GM23338 (cell line): ENCODE data around the gene OTUB2. TPM values are rescaled to one million over a fixed set of nuclear protein-coding genes. Genes with fewer than 3 reads are reported as not detected.

Experiments used
- ATAC-seq: fragments of 200-7000 bp; cut with Tn5 transposase; 3 replicates; pipeline ENCODE4 v1.9.1; 2020
- DNase-seq: peaks from one replicate; pipeline ENCODE4 v3.0.0-alpha.2; 2015; ENCODE audit warnings: low spot score
- H2AFZ ChIP-seq: fragments of 200-600 bp; sonication (generic); 2 replicates; pipeline ENCODE4 v1.8.0; 2016; ENCODE audit warnings: antibody characterized with exemption, mild to moderate bottlenecking, moderate library complexity
- H3F3A ChIP-seq: fragments of 200-600 bp; sonication (generic); replicated peaks from 2 replicates; pipeline ENCODE4 v1.8.0; 2017; ENCODE audit warnings: antibody characterized with exemption, mixed run types, low read depth
- H3K27ac ChIP-seq: fragments of 200-600 bp; sonication (generic); 2 replicates; pipeline ENCODE4 v1.6.1; 2016; ENCODE audit warnings: low read depth
- H3K27me3 ChIP-seq: fragments of 200-600 bp; sonication (generic); 2 replicates; pipeline ENCODE4 v1.8.0; 2016; ENCODE audit warnings: mild to moderate bottlenecking, mixed run types, moderate library complexity; ENCODE audit not compliant: insufficient read depth
- H3K36me3 ChIP-seq: fragments of 200-600 bp; sonication (generic); 2 replicates; pipeline ENCODE4 v1.8.0; 2016; ENCODE audit warnings: mild to moderate bottlenecking; ENCODE audit not compliant: insufficient read depth
- H3K4me1 ChIP-seq: fragments of 200-600 bp; sonication (generic); 2 replicates; pipeline ENCODE4 v1.8.0; 2016; ENCODE audit warnings: mild to moderate bottlenecking, moderate library complexity; ENCODE audit not compliant: insufficient read depth
- H3K4me2 ChIP-seq: fragments of 200-600 bp; sonication (generic); 2 replicates; pipeline ENCODE4 v1.7.1; 2017; ENCODE audit warnings: mixed run types
- H3K4me3 ChIP-seq: fragments of 200-600 bp; sonication (generic); 2 replicates; pipeline ENCODE4 v1.6.1; 2016; ENCODE audit warnings: mixed run types
- H3K79me2 ChIP-seq: fragments of 200-600 bp; sonication (generic); replicated peaks from 2 replicates; pipeline ENCODE4 v1.8.0; 2017; ENCODE audit warnings: mild to moderate bottlenecking; ENCODE audit not compliant: insufficient read depth
- H3K9me2 ChIP-seq: fragments of 200-600 bp; sonication (generic); 2 replicates; pipeline ENCODE4 v1.8.0; 2017; ENCODE audit not compliant: insufficient read depth
- H4K20me1 ChIP-seq: fragments of 200-600 bp; sonication (generic); replicated peaks from 2 replicates; pipeline ENCODE4 v1.8.0; 2017; ENCODE audit warnings: mild to moderate bottlenecking; ENCODE audit not compliant: insufficient read depth
- H3K27ac Mint-ChIP-seq: 2 replicates; pipeline ENCODE4 v1.8.0; 2020; ENCODE audit warnings: inconsistent platforms, mild to moderate bottlenecking, moderate library complexity, mixed read lengths
- H3K27me3 Mint-ChIP-seq: 3 replicates; pipeline ENCODE4 v1.8.0; 2022; ENCODE audit warnings: low read depth, mild to moderate bottlenecking, moderate library complexity, mixed read lengths, inconsistent platforms; ENCODE audit not compliant: insufficient read depth, poor library complexity
- H3K36me3 Mint-ChIP-seq: 3 replicates; pipeline ENCODE4 v1.8.0; 2021; ENCODE audit warnings: low read depth, mild to moderate bottlenecking, inconsistent platforms, moderate library complexity, mixed read lengths
- H3K4me1 Mint-ChIP-seq: 3 replicates; pipeline ENCODE4 v1.8.0; 2020; ENCODE audit warnings: mild to moderate bottlenecking, inconsistent platforms, mixed read lengths
- H3K4me3 Mint-ChIP-seq: 3 replicates; pipeline ENCODE4 v1.8.0; 2021; ENCODE audit warnings: moderate library complexity, mild to moderate bottlenecking, inconsistent platforms, mixed read lengths
- H3K9me3 Mint-ChIP-seq: 3 replicates; pipeline ENCODE4 v1.8.0; 2020; ENCODE audit warnings: moderate library complexity, mild to moderate bottlenecking, inconsistent platforms, mixed read lengths
- CREB1 ChIP-seq: fragments of 250-450 bp; sonication (Bioruptor Pico); IDR thresholded peaks from 2 replicates; pipeline ENCODE4 v1.5.0; 2020; ENCODE audit warnings: low read depth, mild to moderate bottlenecking, moderate library complexity
- EZH2 ChIP-seq: fragments of 200-600 bp; sonication (generic); IDR thresholded peaks from one replicate; pipeline ENCODE4 v1.8.0; 2017; ENCODE audit warnings: antibody characterized with exemption, mild to moderate bottlenecking, low read depth; ENCODE audit not compliant: unreplicated experiment
- EZH2phosphoT487 ChIP-seq: fragments of 200-600 bp; sonication (generic); IDR thresholded peaks from one replicate; pipeline ENCODE4 v1.8.1; 2018; ENCODE audit warnings: antibody characterized with exemption; ENCODE audit not compliant: unreplicated experiment
- JUNB ChIP-seq: IDR thresholded peaks from one replicate; pipeline ENCODE4 v1.6.1; 2016; ENCODE audit warnings: antibody characterized with exemption; ENCODE audit not compliant: unreplicated experiment
- NANOG ChIP-seq: IDR thresholded peaks from 2 replicates; pipeline ENCODE4 v1.6.1; 2016; ENCODE audit warnings: antibody characterized with exemption, borderline replicate concordance
- POLR2AphosphoS5 ChIP-seq: IDR thresholded peaks from 2 replicates; pipeline ENCODE4 v1.6.1; 2016; ENCODE audit warnings: antibody characterized with exemption, low read depth
- STAT1 ChIP-seq: IDR thresholded peaks from one replicate; pipeline ENCODE4 v1.6.1; 2016; ENCODE audit warnings: antibody characterized with exemption; ENCODE audit not compliant: unreplicated experiment
- ZNF114 ChIP-seq: fragments of 250-450 bp; sonication (Bioruptor Pico); IDR thresholded peaks from 2 replicates; pipeline ENCODE4 v1.5.0; 2020; ENCODE audit warnings: mild to moderate bottlenecking, moderate library complexity
- ZNF331 ChIP-seq: fragments of 250-450 bp; sonication (Bioruptor Pico); IDR thresholded peaks from 2 replicates; pipeline ENCODE4 v1.5.0; 2020; ENCODE audit warnings: low read depth, mild to moderate bottlenecking, moderate library complexity
- polyA plus RNA-seq: library from polyadenylated mRNA; unstranded; fragments of >200 nt; fragmentation: Nextera tagmentation; extraction: Ambion mirVana; gene quantifications from 2 replicates; pipeline ENCODE4 v1.2.1, GENCODE V29; 2016
- total RNA-seq: library from RNA; depleted of rRNA; stranded (reverse); fragments of >200 nt; shearing (Covaris generic); gene quantifications from 2 replicates; pipeline ENCODE4 v1.2.3, GENCODE V29; 2014
- TF ChIP-seq, protein P1 (sequence below): IDR thresholded peaks from one replicate; pipeline ENCODE4 v1.6.1; 2018; ENCODE audit warnings: antibody characterized with exemption; ENCODE audit not compliant: unreplicated experiment
- TF ChIP-seq, protein P2 (sequence below), 2 experiments: fragments of 200-600 bp in 1 of 2; sonication (generic) in 1 of 2; conservative IDR thresholded peaks; 2 replicates each; pipeline versions ENCODE4 v1.5.1 to v1.6.1; 2016 to 2017; ENCODE audit warnings: antibody characterized with exemption in 2 of 2, low read depth in 2 of 2, mild to moderate bottlenecking in 2 of 2, moderate library complexity in 1 of 2
- TF ChIP-seq, protein P3 (sequence below): IDR thresholded peaks from 2 replicates; pipeline ENCODE4 v1.6.1; 2016; ENCODE audit warnings: antibody characterized with exemption

The OTUB2 gene
- total and polyA plus RNA-seq, 2 experiments from 2014 or later: 2.1 to 4.1 TPM

DNA sequence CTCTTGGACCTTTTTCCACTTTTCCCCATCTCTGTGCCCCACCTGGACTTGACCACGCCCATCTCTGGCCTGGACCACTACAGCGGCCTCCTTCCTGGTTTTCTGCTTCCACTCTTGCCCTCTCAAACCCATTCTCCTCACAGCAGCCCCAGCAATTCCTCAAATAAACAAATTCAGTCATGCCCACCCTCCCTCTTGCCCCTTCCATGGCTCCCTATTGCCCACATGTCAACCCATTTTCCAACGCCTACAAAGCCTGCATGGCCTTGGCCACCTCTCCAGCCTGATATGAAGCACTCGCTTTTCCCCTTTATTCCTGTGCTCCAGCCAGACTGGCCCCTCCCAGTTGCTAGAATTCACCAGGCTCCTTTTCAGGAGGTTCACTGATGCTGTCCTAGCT, 5.9 kb upstream of the OTUB2 start (continued):
- TF ChIP-seq, protein P1, sequence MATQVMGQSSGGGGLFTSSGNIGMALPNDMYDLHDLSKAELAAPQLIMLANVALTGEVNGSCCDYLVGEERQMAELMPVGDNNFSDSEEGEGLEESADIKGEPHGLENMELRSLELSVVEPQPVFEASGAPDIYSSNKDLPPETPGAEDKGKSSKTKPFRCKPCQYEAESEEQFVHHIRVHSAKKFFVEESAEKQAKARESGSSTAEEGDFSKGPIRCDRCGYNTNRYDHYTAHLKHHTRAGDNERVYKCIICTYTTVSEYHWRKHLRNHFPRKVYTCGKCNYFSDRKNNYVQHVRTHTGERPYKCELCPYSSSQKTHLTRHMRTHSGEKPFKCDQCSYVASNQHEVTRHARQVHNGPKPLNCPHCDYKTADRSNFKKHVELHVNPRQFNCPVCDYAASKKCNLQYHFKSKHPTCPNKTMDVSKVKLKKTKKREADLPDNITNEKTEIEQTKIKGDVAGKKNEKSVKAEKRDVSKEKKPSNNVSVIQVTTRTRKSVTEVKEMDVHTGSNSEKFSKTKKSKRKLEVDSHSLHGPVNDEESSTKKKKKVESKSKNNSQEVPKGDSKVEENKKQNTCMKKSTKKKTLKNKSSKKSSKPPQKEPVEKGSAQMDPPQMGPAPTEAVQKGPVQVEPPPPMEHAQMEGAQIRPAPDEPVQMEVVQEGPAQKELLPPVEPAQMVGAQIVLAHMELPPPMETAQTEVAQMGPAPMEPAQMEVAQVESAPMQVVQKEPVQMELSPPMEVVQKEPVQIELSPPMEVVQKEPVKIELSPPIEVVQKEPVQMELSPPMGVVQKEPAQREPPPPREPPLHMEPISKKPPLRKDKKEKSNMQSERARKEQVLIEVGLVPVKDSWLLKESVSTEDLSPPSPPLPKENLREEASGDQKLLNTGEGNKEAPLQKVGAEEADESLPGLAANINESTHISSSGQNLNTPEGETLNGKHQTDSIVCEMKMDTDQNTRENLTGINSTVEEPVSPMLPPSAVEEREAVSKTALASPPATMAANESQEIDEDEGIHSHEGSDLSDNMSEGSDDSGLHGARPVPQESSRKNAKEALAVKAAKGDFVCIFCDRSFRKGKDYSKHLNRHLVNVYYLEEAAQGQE: no peak
- TF ChIP-seq STAT1 (no peak), ZNF331 (CRISPR knock-in tag) (no peak)

DNA sequence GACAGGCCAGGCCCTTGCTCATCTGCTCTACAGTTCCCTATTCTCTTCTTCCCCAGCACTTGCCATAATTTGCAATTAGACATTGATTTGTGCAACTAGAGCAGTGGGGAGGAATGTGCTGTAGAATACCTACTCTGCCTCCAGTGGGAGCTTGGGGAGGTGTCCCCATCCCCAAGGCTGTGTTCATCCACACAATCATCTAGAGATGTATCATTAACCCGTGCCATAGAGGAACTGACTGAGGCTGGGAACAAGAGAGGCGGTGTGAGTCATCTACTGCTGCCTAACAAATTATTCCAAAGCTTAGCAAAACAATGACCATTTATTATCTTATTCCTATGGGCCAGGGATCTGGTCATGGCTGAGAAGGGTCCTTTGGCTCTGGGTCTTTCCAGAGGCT, 5.1 kb upstream of the OTUB2 start:
- no peaks in the 10 kb centered on the region for H3F3A ChIP-seq
- TF ChIP-seq JUNB (no peak), CREB1 (CRISPR knock-in tag) (no peak), EZH2phosphoT487 (no peak)
- H3K36me3 Mint-ChIP-seq: no peaks in the 10 kb centered on the region
- H3K27me3 Mint-ChIP-seq: peaks cover 5% of the 10 kb centered on the region
- H3K4me3 ChIP-seq: no peak overlapping the region
- no peak overlapping the region for H3K27ac ChIP-seq
- no peak overlapping the region for H2AFZ ChIP-seq
- no peaks in the 10 kb centered on the region for H4K20me1 ChIP-seq
- DNase-seq: no peak
- H3K27ac Mint-ChIP-seq: no peak overlapping the region
- H3K4me2 ChIP-seq: no peak overlapping the region
- no peaks in the 10 kb centered on the region; the same call in 2 of the 3 replicates for H3K9me3 Mint-ChIP-seq
- no peak for ATAC-seq
- H3K79me2 ChIP-seq: no peaks in the 10 kb centered on the region
- no peak overlapping the region for H3K4me3 Mint-ChIP-seq
- H3K27me3 ChIP-seq: no peaks in the 10 kb centered on the region
- H3K4me1 ChIP-seq: no peaks in the 10 kb centered on the region
- no peaks in the 10 kb centered on the region for H3K36me3 ChIP-seq
- H3K9me2 ChIP-seq: no peaks in the 10 kb centered on the region
- H3K4me1 Mint-ChIP-seq: peaks cover 27% of the 10 kb centered on the region

DNA sequence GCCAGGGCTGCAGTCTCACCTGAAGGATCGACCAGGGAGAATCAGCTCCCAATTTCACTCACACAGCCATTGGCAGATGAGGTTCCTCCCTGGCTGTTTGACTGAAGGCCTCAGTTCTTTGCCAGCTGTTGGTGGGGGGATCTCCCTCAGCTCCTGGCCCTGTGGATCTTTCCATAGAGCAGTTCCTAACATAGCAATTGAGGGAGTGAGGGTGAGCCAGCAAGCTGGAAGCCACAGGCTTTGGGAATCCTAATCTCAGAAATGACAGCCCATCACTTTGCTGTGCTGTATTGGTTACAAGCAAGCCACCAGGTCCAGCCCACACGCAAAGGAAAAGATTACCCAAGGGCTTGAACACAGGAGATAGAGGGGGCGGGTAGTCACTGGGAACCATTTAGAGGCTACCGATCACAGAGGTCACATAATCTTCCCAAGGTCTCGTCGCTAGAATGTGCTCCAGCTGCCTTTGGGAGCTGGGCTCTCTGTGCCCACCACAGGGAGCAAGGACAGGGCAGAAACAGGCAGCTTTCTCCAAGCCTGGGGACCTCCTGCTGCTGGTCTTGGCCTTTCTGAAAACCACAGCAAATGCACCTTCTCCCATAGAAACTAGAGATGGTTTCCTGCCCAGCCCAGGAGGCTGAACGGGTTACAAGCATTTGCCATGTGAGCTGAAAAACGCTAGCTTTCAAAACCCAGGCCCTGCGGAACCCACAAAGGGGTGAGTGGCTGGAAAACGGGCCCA, 4.6 kb upstream of the OTUB2 start:
- Histone ChIP-seq H3K27ac (no peak overlapping the region), H3K9me2 (no peaks in the 10 kb centered on the region), H4K20me1 (no peaks in the 10 kb centered on the region), H3F3A (no peaks in the 10 kb centered on the region), H3K4me3 (no peak overlapping the region), H3K79me2 (no peaks in the 10 kb centered on the region), H3K4me2 (no peak overlapping the region), H3K36me3 (no peaks in the 10 kb centered on the region), H3K27me3 (no peaks in the 10 kb centered on the region), H2AFZ (peak overlapping the region; percentile 91), H3K4me1 (no peaks in the 10 kb centered on the region)
- ATAC-seq: no peak
- Mint-ChIP-seq H3K36me3 (no peaks in the 10 kb centered on the region), H3K4me1 (peaks cover 27% of the 10 kb centered on the region), H3K9me3 (no peaks in the 10 kb centered on the region; the same call in 2 of the 3 replicates), H3K27me3 (peaks cover 7% of the 10 kb centered on the region), H3K4me3 (no peak overlapping the region), H3K27ac (no peak overlapping the region)
- DNase-seq: no peak
- TF ChIP-seq, protein P2, sequence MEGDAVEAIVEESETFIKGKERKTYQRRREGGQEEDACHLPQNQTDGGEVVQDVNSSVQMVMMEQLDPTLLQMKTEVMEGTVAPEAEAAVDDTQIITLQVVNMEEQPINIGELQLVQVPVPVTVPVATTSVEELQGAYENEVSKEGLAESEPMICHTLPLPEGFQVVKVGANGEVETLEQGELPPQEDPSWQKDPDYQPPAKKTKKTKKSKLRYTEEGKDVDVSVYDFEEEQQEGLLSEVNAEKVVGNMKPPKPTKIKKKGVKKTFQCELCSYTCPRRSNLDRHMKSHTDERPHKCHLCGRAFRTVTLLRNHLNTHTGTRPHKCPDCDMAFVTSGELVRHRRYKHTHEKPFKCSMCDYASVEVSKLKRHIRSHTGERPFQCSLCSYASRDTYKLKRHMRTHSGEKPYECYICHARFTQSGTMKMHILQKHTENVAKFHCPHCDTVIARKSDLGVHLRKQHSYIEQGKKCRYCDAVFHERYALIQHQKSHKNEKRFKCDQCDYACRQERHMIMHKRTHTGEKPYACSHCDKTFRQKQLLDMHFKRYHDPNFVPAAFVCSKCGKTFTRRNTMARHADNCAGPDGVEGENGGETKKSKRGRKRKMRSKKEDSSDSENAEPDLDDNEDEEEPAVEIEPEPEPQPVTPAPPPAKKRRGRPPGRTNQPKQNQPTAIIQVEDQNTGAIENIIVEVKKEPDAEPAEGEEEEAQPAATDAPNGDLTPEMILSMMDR (conservative IDR thresholded peaks at IDR 0.05; ENCODE audit: low read depth in 2 of 2): no peak
- TF ChIP-seq ZNF114 (CRISPR knock-in tag) (no peak), NANOG (no peak), CREB1 (CRISPR knock-in tag) (no peak), EZH2phosphoT487 (no peak), ZNF331 (CRISPR knock-in tag) (no peak), POLR2AphosphoS5 (no peak), EZH2 (no peak)
- TF ChIP-seq, protein P3, sequence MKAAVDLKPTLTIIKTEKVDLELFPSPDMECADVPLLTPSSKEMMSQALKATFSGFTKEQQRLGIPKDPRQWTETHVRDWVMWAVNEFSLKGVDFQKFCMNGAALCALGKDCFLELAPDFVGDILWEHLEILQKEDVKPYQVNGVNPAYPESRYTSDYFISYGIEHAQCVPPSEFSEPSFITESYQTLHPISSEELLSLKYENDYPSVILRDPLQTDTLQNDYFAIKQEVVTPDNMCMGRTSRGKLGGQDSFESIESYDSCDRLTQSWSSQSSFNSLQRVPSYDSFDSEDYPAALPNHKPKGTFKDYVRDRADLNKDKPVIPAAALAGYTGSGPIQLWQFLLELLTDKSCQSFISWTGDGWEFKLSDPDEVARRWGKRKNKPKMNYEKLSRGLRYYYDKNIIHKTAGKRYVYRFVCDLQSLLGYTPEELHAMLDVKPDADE: no peak
